CD4-positive, alpha-beta memory T cell (primary cell): ENCODE data around the gene APOA1. TPM values are rescaled to one million over a fixed set of nuclear protein-coding genes. Genes with fewer than 3 reads are reported as not detected.
A peak's percentile ranks its signal among the peaks of the same experiment; 100 is the strongest.

ENCODE experiments used
- CTCF ChIA-PET: fragments of 350-600 bp; sonication (Branson Sonifier 250); formaldehyde crosslinking; loops from one replicate; lab custom pipeline; 2021; ENCODE audit warnings: inconsistent platforms; ENCODE audit not compliant: partially characterized antibody; lab: Charles Lee
- POLR2A ChIA-PET: fragments of 350-600 bp; sonication (Branson Sonifier 250); formaldehyde crosslinking; loops from one replicate; lab custom pipeline; 2021; ENCODE audit not compliant: partially characterized antibody; lab: Charles Lee
- DNase-seq, 5 donors: peaks; one replicate each; pipeline versions ENCODE4 v3.0.0 to v3.0.0-alpha.2; 2020 to 2022; ENCODE audit warnings: mixed read lengths in 1 of 5
- H3K27ac ChIP-seq: one replicate; pipeline ENCODE4 v1.7.0; 2013; ENCODE audit warnings: low read depth, low read length
- H3K27me3 ChIP-seq: 2 replicates; pipeline ENCODE4 v1.7.0; 2013; ENCODE audit warnings: mild to moderate bottlenecking, low read length, moderate library complexity; ENCODE audit not compliant: insufficient read depth
- H3K36me3 ChIP-seq: 2 replicates; pipeline ENCODE4 v1.7.0; 2013; ENCODE audit warnings: mild to moderate bottlenecking, low read length, moderate library complexity; ENCODE audit not compliant: insufficient read depth
- H3K4me1 ChIP-seq: 2 replicates; pipeline ENCODE4 v1.7.0; 2013; ENCODE audit warnings: mild to moderate bottlenecking, low read length, moderate library complexity; ENCODE audit not compliant: insufficient read depth
- H3K4me3 ChIP-seq, 2 donors: one replicate each; pipeline ENCODE4 v1.7.0; 2013; ENCODE audit warnings: low read length in 2 of 2, mild to moderate bottlenecking in 1 of 2
- H3K9me3 ChIP-seq, 2 donors: one replicate each; pipeline ENCODE4 v1.7.0; 2013; ENCODE audit warnings: low read length in 2 of 2, control low read depth in 1 of 2; ENCODE audit not compliant: control insufficient read depth in 1 of 2
- H3K27ac Mint-ChIP-seq, 7 donors: one replicate each; pipeline ENCODE4 v1.8.0; 2020 to 2021; ENCODE audit warnings: mixed read lengths in 7 of 7, mild to moderate bottlenecking in 6 of 7, inconsistent platforms in 3 of 7, moderate library complexity in 3 of 7
- H3K27me3 Mint-ChIP-seq, 2 donors: one replicate each; pipeline ENCODE4 v1.8.0; 2020 to 2021; ENCODE audit warnings: mixed read lengths in 2 of 2
- H3K36me3 Mint-ChIP-seq, 2 donors: one replicate each; pipeline ENCODE4 v1.8.0; 2020 to 2021; ENCODE audit warnings: mixed read lengths in 2 of 2, inconsistent platforms in 1 of 2, mild to moderate bottlenecking in 1 of 2
- H3K4me1 Mint-ChIP-seq, 4 donors: one replicate each; pipeline ENCODE4 v1.8.0; 2020 to 2021; ENCODE audit warnings: mixed read lengths in 4 of 4, mild to moderate bottlenecking in 1 of 4
- H3K4me3 Mint-ChIP-seq, 8 donors: one replicate each; pipeline ENCODE4 v1.8.0; 2020 to 2021; ENCODE audit warnings: mixed read lengths in 8 of 8, mild to moderate bottlenecking in 7 of 8, moderate library complexity in 6 of 8, inconsistent platforms in 3 of 8
- H3K9me3 Mint-ChIP-seq, 8 donors: one replicate each; pipeline ENCODE4 v1.8.0; 2020 to 2021; ENCODE audit warnings: mixed read lengths in 8 of 8, mild to moderate bottlenecking in 5 of 8, inconsistent platforms in 3 of 8, moderate library complexity in 1 of 8
- intact Hi-C: fragments of 100-400 bp; cut with micrococcal nuclease; formaldehyde crosslinking; loops from one replicate; pipeline ENCODE4 v1.15.1; 2023
- polyA plus RNA-seq, 2 donors: library from polyadenylated mRNA; unstranded; fragments of 300-500 nt; fragmentation: Illumina TruSeq; gene quantifications; one replicate each; pipeline ENCODE4 v1.2.3, GENCODE V29; 2021
- total RNA-seq, 2 experiments: library from RNA; stranded (reverse); gene quantifications; one replicate each; pipeline ENCODE4 v1.2.3, GENCODE V29; 2021

Gene APOA1
- total and polyA plus RNA-seq, 4 experiments from 2014 or later, result 0.50 to 0.75 TPM; not detected in 2

- ChIA-PET POLR2A (interaction anchor here (0.7 kb wide), 1 partner anchor 67 kb away, joined by 3 read pairs; no protein-coding TSS in a partner anchor), CTCF (interaction anchor here (1.3 to 1.5 kb wide), 2 partner anchors 11 to 13 kb away, joined by 3 to 7 read pairs; no protein-coding TSS in a partner anchor)
- Histone ChIP-seq H3K9me3 (no peaks in the 10 kb centered on the region), H3K27me3 (no peaks in the 10 kb centered on the region), H3K4me1 (no peaks in the 10 kb centered on the region), H3K27ac (no peak within 1 kb of the TSS), H3K4me3 (no peak within 1 kb of the TSS), H3K36me3 (no peaks in the 10 kb centered on the region)
- Mint-ChIP-seq H3K4me1 (no peaks in the 10 kb centered on the region), H3K27me3 (no peaks in the 10 kb centered on the region), H3K36me3 (no peaks in the 10 kb centered on the region), H3K4me3 (no peak within 1 kb of the TSS), H3K9me3 (no peaks in the 10 kb centered on the region), H3K27ac (no peak within 1 kb of the TSS)
- DNase-seq, result no peak
- intact Hi-C loops, result no loop called here
Observed at GRCh38 chr11:116823031-116823843, 14.2 kb downstream of the APOA1 start, which contains the start of gene APOA4. Gene APOA4 (minus strand): TSS chr11:116823304. CDS start chr11:116823191, 113 bp downstream.

GRCh38 chr11:116822575-116822974, 14.8 kb downstream of the APOA1 start:
- intact Hi-C loops, result no loop called here
- no peaks in the 10 kb centered on the region for H3K4me1 ChIP-seq
- H3K9me3 Mint-ChIP-seq, result no peaks in the 10 kb centered on the region
- POLR2A ChIA-PET, result interaction anchor here (0.7 to 1.7 kb wide), 2 partner anchors 13 to 66 kb away, joined by 3 read pairs; no protein-coding TSS in a partner anchor
- H3K27me3 Mint-ChIP-seq, result no peaks in the 10 kb centered on the region
- CTCF ChIA-PET, result interaction anchor here (1.3 to 1.5 kb wide), 2 partner anchors 11 to 13 kb away, joined by 3 to 7 read pairs; no protein-coding TSS in a partner anchor
- no peak overlapping the region for H3K4me3 ChIP-seq
- no peak overlapping the region for H3K27ac ChIP-seq
- H3K9me3 ChIP-seq, result no peaks in the 10 kb centered on the region
- H3K36me3 Mint-ChIP-seq, result no peaks in the 10 kb centered on the region
- no peak overlapping the region for H3K27ac Mint-ChIP-seq
- no peak for DNase-seq
- H3K36me3 ChIP-seq, result no peaks in the 10 kb centered on the region
- no peaks in the 10 kb centered on the region for H3K27me3 ChIP-seq
- H3K4me3 Mint-ChIP-seq, result no peak overlapping the region
- no peaks in the 10 kb centered on the region for H3K4me1 Mint-ChIP-seq

GRCh38 chr11:116821050-116821918, 16.1 kb downstream of the APOA1 start:
- intact Hi-C loops, result no loop called here
- Histone ChIP-seq H3K4me3 (no peak overlapping the region), H3K36me3 (no peaks in the 10 kb centered on the region), H3K27ac (no peak overlapping the region), H3K27me3 (no peaks in the 10 kb centered on the region), H3K4me1 (no peaks in the 10 kb centered on the region), H3K9me3 (no peaks in the 10 kb centered on the region)
- no peaks in the 10 kb centered on the region for H3K9me3 Mint-ChIP-seq
- no peaks in the 10 kb centered on the region for H3K36me3 Mint-ChIP-seq
- H3K4me1 Mint-ChIP-seq, result no peaks in the 10 kb centered on the region
- peak overlapping the region in 1 of 7 donors; percentile 1 for H3K27ac Mint-ChIP-seq
- H3K27me3 Mint-ChIP-seq, result no peaks in the 10 kb centered on the region
- ChIA-PET POLR2A (interaction anchor here (1.7 kb wide), 1 partner anchor 15 kb away, joined by 3 read pairs; no protein-coding TSS in a partner anchor), CTCF (interaction anchor here (1.8 kb wide), 1 partner anchor 16 kb away, joined by 10 read pairs; the partner anchor contains the start of gene APOA1)
- H3K4me3 Mint-ChIP-seq, result no peak overlapping the region
- DNase-seq, result no peak

GRCh38 chr11:116819049-116819448, 18.4 kb downstream of the APOA1 start:
- CTCF ChIA-PET, result interaction anchor here (0.8 to 1.3 kb wide), 2 partner anchors 17 to 28 kb away, joined by 3 to 5 read pairs; partner anchors contain the start of gene APOA5
- Histone ChIP-seq H3K36me3 (no peaks in the 10 kb centered on the region), H3K27ac (no peak overlapping the region), H3K4me1 (no peaks in the 10 kb centered on the region), H3K4me3 (no peak overlapping the region), H3K9me3 (no peaks in the 10 kb centered on the region), H3K27me3 (no peaks in the 10 kb centered on the region)
- Mint-ChIP-seq H3K27ac (peak overlapping the region in 1 of 7 donors; percentile 25), H3K9me3 (no peaks in the 10 kb centered on the region), H3K4me3 (no peak overlapping the region), H3K27me3 (no peaks in the 10 kb centered on the region), H3K36me3 (no peaks in the 10 kb centered on the region), H3K4me1 (no peaks in the 10 kb centered on the region)
- DNase-seq, result no peak
- POLR2A ChIA-PET, result no interaction called here
- intact Hi-C loops, result no loop called here

- no peak for DNase-seq
- Histone ChIP-seq H3K9me3 (no peaks in the 10 kb centered on the region), H3K27ac (no peak overlapping the region), H3K27me3 (no peaks in the 10 kb centered on the region), H3K4me3 (no peak overlapping the region), H3K4me1 (no peaks in the 10 kb centered on the region), H3K36me3 (no peaks in the 10 kb centered on the region)
- H3K27ac Mint-ChIP-seq, result no peak overlapping the region
- no peak overlapping the region for H3K4me3 Mint-ChIP-seq
- no peaks in the 10 kb centered on the region for H3K4me1 Mint-ChIP-seq
- no peaks in the 10 kb centered on the region for H3K27me3 Mint-ChIP-seq
- ChIA-PET POLR2A (no interaction called here), CTCF (no interaction called here)
- no peaks in the 10 kb centered on the region for H3K9me3 Mint-ChIP-seq
- H3K36me3 Mint-ChIP-seq, result no peaks in the 10 kb centered on the region
- intact Hi-C loops, result no loop called here
Observed at GRCh38 chr11:116814502-116814901, 22.9 kb downstream of the APOA1 start.

GRCh38 chr11:116813781-116814471, 23.5 kb downstream of the APOA1 start:
- DNase-seq, result no peak
- Histone ChIP-seq H3K4me1 (no peaks in the 10 kb centered on the region), H3K9me3 (no peaks in the 10 kb centered on the region), H3K4me3 (no peak overlapping the region), H3K27ac (no peak overlapping the region), H3K27me3 (no peaks in the 10 kb centered on the region), H3K36me3 (no peaks in the 10 kb centered on the region)
- ChIA-PET POLR2A (no interaction called here), CTCF (interaction anchor here (0.6 to 1.8 kb wide), 3 partner anchors 22 to 292 kb away, joined by 3 to 10 read pairs (median 7); partner anchors contain the start of gene APOA5)
- Mint-ChIP-seq H3K9me3 (no peaks in the 10 kb centered on the region), H3K36me3 (no peaks in the 10 kb centered on the region), H3K27ac (no peak overlapping the region), H3K4me1 (no peaks in the 10 kb centered on the region), H3K4me3 (no peak overlapping the region), H3K27me3 (peaks cover 0 to 2% of the 10 kb centered on the region in 2 donors)
- intact Hi-C loops, result no loop called here
